GM21786 (cell line): ENCODE measurements around the gene PLPP3.

Experiments
- ATAC-seq: cut with Tn5 transposase; IDR thresholded peaks from one replicate; pipeline ENCODE4 v1.9.1; 2021; ENCODE audit not compliant: unreplicated experiment

Gene PLPP3

GRCh38 chr1:56576880-56577405 is 2.4 kb downstream of the PLPP3 start:
- no peak for ATAC-seq

GRCh38 chr1:56575865-56576264 is 3.5 kb downstream of the PLPP3 start:
- no peak for ATAC-seq

- no peak for ATAC-seq
Observed at GRCh38 chr1:56574794-56575193, 4.6 kb downstream of the PLPP3 start.

GRCh38 chr1:56573311-56573710 is 6.1 kb downstream of the PLPP3 start:
- no peak for ATAC-seq

GRCh38 chr1:56572334-56573050 is 6.9 kb downstream of the PLPP3 start:
- no peak for ATAC-seq

- ATAC-seq: no peak
Observed at GRCh38 chr1:56571448-56571847, 7.9 kb downstream of the PLPP3 start.

- ATAC-seq: no peak
Observed at GRCh38 chr1:56570924-56571372, 8.4 kb downstream of the PLPP3 start.

GRCh38 chr1:56569661-56570060 is 9.7 kb downstream of the PLPP3 start:
- ATAC-seq: no peak

GRCh38 chr1:56566994-56567393 is 12.4 kb downstream of the PLPP3 start:
- no peak for ATAC-seq

- no peak for ATAC-seq
Observed at GRCh38 chr1:56566061-56566744, 13.2 kb downstream of the PLPP3 start.

GRCh38 chr1:56564615-56565014 is 14.7 kb downstream of the PLPP3 start:
- ATAC-seq: no peak

- ATAC-seq: no peak
Observed at GRCh38 chr1:56563568-56563967, 15.8 kb downstream of the PLPP3 start.

GRCh38 chr1:56562891-56563452 is 16.4 kb downstream of the PLPP3 start:
- no peak for ATAC-seq

GRCh38 chr1:56561227-56562019 is 17.9 kb downstream of the PLPP3 start:
- ATAC-seq: peak; percentile 50

- no peak for ATAC-seq
Observed at GRCh38 chr1:56557746-56558145, 21.6 kb downstream of the PLPP3 start.

- no peak for ATAC-seq
Observed at GRCh38 chr1:56555448-56555847, 23.9 kb downstream of the PLPP3 start.

GRCh38 chr1:56553046-56553445 is 26.3 kb downstream of the PLPP3 start:
- no peak for ATAC-seq

GRCh38 chr1:56552349-56552748 is 27.0 kb downstream of the PLPP3 start:
- no peak for ATAC-seq

GRCh38 chr1:56551691-56552090 is 27.7 kb downstream of the PLPP3 start:
- no peak for ATAC-seq

GRCh38 chr1:56550859-56551188 is 28.5 kb downstream of the PLPP3 start:
- ATAC-seq: no peak

GRCh38 chr1:56550138-56550858 is 29.1 kb downstream of the PLPP3 start:
- ATAC-seq: no peak
